HG02759 (cell line): ENCODE data around the gene C4A.
"Not testable (repeated sequence)": the region's sequence is repeated elsewhere in the genome, so short reads cannot be mapped to it uniquely, and the experiment has no call there.

Experiments
- ATAC-seq: cut with Tn5 transposase; IDR thresholded peaks from one replicate; pipeline ENCODE4 v1.9.1; 2021; ENCODE audit warnings: mild to moderate bottlenecking, moderate library complexity; ENCODE audit not compliant: unreplicated experiment

The C4A gene

DNA sequence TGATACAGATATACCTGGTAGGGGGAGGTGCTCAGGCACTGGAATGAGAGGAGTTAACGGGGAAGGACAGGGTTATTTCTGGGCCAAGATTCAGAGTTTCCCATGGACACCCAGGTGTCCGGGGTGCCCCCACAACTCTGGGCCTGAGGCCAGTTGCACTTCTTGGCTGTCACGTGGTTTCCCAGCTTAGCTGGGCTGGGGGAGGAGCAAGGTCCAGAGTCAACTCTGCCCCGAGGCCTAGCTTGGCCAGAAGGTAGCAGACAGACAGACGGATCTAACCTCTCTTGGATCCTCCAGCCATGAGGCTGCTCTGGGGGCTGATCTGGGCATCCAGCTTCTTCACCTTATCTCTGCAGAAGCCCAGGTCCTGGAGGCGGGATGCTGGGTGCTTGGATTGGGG lies 32.7 kb downstream of the C4A start, which contains the start of gene C4B:
C4B (plus strand) TSS at position 249 of the 400 bp plus-strand sequence; CDS start at position 300, 51 bp downstream.
- not testable (repeated sequence) for ATAC-seq

DNA sequence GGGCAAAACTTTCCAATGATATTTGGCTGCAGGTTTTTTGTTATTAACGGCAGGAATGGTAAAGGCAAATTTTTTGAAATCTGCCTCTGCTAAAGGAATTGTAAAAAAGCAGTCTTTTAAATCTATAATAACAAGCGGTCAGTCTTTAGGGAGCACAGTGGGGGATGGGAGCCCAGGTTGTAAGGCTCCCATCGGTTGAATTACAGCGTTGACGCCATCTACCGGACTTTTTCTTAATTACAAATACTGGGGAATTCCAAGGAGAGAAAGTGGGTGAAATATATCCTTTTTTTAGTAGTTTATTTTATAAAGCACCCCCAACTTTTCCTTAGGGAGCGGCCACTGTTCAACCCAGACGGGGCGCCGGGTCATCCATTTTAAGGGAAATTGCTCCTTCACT lies 40.2 kb downstream of the C4A start:
- ATAC-seq: not testable (repeated sequence)

DNA sequence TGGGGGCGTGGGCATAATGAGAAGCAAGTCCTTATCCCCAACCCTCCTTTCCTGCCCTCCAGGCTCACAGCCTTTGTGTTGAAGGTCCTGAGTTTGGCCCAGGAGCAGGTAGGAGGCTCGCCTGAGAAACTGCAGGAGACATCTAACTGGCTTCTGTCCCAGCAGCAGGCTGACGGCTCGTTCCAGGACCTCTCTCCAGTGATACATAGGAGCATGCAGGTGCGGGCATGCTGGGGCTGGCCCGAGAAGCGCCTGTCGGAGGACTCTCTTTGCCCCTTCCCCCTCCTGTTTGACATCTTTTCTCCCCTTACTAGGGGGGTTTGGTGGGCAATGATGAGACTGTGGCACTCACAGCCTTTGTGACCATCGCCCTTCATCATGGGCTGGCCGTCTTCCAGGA lies 46.8 kb downstream of the C4A start:
- ATAC-seq: not testable (repeated sequence)

DNA sequence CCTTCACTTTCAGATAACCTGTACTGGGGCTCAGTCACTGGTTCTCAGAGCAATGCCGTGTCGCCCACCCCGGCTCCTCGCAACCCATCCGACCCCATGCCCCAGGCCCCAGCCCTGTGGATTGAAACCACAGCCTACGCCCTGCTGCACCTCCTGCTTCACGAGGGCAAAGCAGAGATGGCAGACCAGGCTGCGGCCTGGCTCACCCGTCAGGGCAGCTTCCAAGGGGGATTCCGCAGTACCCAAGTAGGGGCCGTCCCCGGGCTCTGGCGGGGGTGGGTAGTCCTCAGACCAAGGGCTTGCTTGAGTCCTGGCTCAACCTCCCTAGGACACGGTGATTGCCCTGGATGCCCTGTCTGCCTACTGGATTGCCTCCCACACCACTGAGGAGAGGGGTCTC lies 47.7 kb downstream of the C4A start:
- not testable (repeated sequence) for ATAC-seq

DNA sequence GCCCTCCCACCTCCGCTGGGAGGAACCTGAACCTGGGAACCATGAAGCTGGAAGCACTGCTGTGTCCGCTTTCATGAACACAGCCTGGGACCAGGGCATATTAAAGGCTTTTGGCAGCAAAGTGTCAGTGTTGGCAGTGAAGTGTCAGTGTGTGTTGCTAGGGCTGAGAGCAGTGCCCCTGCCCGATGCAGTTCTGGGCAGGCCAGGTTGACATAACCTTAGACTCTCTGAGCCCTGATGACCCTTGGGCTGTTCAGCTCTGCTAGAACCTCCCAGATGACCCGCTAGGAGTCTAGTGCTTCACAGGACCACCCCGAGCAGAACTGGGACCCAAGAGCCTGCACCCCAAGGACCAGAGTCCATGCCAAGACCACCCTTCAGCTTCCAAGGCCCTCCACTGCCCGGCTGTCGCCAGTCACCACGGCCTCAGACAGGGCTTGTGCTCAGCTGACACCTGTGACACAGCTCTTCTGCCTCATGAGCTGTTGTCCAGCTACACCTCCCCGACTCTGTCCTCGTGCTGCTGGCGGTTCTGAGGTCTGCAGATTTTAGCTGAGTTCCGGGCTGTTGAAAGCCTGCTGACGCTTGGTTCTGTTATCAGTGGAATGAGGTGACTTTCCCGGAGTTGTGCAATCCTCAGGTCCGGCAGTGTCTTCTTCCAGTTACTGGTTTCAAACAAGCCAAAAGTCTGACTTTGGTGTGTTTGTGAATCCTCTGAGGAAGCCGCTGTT lies 53.6 kb downstream of the C4A start:
- not testable (repeated sequence) for ATAC-seq

DNA sequence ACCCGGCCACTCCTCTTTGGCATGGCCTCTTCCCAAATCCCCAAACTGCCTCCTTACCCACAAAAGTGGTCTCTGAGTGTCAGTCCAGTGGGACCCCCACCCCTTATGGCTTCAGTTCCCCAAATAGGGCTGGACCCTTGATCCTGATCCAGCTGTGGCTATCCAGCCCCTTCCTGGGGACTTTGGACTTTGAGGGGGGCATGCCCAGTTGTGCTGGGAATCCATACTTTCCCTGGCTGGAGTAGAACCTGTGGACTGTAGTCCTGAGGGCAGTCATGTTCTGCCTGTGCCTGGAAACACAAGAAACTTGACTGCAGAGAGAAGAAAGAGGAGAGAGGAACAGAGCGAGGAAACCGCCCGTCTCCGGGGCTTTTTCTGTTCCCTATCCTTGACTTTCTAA lies 55.3 kb downstream of the C4A start:
- ATAC-seq: not testable (repeated sequence)

DNA sequence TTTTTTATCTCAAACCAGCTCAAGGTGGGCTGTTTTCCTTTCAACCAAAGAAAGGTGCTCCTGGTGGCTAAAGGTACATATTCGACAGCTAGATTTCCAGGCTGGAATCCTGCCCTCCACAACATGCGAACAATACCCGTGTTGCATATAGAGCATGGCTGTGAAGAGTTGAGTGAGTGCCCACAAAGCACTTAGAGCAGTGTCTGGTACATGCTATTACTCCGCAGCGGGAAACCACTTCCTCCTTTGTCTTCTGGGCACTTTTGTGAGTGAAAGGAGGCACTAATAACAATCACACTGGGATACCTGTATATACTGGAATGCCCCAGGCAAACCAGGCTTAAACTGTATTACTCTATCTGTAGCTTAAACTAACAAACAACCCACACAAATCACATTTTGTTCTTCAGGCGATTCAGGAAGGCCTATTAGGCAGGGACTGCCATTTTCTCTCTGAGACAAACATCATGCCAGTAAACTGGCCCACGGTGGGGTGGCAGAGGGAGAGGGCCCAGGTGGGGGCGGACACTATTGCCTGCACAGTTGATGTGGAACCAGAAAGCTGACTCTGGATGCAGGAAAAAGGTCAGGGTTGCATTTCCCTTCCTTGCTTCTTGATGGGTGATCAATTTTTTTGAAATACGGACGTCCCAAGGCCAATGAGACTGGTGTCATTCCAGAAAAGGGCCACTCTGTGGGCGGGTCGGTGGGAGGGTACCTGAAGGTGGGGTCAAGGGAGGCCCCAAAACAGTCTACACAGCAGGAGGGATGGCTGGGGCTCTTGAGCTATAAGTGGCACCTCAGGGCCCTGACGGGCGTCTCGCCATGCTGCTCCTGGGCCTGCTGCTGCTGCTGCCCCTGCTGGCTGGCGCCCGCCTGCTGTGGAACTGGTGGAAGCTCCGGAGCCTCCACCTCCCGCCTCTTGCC lies 56.0 kb downstream of the C4A start, which contains the start of gene CYP21A2:
CYP21A2 (plus strand) TSS at position 818 of the 927 bp plus-strand sequence; CDS start at position 826, 8 bp downstream.
- ATAC-seq: not testable (repeated sequence)

DNA sequence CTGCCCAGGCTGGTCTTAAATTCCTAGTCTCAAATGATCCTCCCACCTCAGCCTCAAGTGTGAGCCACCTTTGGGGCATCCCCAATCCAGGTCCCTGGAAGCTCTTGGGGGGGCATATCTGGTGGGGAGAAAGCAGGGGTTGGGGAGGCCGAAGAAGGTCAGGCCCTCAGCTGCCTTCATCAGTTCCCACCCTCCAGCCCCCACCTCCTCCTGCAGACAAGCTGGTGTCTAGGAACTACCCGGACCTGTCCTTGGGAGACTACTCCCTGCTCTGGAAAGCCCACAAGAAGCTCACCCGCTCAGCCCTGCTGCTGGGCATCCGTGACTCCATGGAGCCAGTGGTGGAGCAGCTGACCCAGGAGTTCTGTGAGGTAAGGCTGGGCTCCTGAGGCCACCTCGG lies 57.0 kb downstream of the C4A start:
- not testable (repeated sequence) for ATAC-seq

DNA sequence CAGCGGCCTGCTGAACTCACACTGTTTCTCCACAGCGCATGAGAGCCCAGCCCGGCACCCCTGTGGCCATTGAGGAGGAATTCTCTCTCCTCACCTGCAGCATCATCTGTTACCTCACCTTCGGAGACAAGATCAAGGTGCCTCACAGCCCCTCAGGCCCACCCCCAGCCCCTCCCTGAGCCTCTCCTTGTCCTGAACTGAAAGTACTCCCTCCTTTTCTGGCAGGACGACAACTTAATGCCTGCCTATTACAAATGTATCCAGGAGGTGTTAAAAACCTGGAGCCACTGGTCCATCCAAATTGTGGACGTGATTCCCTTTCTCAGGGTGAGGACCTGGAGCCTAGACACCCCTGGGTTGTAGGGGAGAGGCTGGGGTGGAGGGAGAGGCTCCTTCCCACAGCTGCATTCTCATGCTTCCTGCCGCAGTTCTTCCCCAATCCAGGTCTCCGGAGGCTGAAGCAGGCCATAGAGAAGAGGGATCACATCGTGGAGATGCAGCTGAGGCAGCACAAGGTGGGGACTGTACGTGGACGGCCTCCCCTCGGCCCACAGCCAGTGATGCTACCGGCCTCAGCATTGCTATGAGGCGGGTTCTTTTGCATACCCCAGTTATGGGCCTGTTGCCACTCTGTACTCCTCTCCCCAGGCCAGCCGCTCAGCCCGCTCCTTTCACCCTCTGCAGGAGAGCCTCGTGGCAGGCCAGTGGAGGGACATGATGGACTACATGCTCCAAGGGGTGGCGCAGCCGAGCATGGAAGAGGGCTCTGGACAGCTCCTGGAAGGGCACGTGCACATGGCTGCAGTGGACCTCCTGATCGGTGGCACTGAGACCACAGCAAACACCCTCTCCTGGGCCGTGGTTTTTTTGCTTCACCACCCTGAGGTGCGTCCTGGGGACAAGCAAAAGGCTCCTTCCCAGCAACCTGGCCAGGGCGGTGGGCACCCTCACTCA lies 57.7 kb downstream of the C4A start:
- not testable (repeated sequence) for ATAC-seq

DNA sequence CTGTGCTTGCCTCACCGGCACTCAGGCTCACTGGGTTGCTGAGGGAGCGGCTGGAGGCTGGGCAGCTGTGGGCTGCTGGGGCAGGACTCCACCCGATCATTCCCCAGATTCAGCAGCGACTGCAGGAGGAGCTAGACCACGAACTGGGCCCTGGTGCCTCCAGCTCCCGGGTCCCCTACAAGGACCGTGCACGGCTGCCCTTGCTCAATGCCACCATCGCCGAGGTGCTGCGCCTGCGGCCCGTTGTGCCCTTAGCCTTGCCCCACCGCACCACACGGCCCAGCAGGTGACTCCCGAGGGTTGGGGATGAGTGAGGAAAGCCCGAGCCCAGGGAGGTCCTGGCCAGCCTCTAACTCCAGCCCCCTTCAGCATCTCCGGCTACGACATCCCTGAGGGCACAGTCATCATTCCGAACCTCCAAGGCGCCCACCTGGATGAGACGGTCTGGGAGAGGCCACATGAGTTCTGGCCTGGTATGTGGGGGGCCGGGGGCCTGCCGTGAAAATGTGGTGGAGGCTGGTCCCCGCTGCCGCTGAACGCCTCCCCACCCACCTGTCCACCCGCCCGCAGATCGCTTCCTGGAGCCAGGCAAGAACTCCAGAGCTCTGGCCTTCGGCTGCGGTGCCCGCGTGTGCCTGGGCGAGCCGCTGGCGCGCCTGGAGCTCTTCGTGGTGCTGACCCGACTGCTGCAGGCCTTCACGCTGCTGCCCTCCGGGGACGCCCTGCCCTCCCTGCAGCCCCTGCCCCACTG lies 58.6 kb downstream of the C4A start:
- ATAC-seq: not testable (repeated sequence)

DNA sequence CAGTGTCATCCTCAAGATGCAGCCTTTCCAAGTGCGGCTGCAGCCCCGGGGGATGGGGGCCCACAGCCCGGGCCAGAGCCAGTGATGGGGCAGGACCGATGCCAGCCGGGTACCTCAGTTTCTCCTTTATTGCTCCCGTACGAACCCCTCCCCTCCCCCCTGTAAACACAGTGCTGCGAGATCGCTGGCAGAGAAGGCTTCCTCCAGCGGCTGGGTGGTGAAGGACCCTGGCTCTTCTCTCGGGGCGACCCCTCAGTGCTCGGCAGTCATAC lies 59.1 kb downstream of the C4A start:
- ATAC-seq: not testable (repeated sequence)

DNA sequence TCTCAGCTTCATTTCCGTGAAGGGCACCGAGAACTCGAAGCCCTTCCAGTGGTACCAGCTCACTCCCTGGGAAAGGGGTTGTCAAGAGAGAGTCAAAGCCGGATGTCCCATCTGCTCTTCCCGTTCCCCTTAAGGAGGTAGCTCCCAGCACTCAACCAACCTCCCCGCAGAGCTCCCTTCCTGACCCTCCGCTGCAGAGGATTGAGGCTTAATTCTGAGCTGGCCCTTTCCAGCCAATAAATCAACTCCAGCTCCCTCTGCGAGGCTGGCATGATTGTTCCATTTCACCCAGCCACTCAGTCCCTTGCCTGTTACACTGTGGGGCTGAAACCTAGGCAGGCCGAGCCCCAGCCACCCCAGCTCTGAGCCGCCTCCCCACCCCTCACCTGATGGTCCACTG lies 59.5 kb downstream of the C4A start:
- not testable (repeated sequence) for ATAC-seq

DNA sequence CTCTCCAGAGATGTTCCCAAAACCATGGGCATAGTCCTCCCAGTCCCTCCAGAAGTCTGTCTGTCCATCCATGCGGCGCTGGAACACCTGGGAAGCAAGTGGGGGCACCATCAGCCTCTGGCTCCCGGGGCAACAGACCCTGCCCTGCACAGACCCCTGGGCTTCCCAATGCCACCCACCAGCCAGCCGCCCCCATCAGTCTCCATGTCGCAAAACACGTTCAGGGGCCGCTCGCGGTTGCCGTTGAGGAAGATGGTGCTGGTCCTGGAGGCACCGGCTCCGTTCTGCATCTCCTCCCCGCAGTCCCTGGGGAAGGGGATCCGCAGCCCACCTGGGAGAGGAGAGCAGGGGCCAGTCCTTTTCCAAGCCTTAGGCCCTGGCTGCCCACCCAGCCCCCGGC lies 60.4 kb downstream of the C4A start:
- not testable (repeated sequence) for ATAC-seq

DNA sequence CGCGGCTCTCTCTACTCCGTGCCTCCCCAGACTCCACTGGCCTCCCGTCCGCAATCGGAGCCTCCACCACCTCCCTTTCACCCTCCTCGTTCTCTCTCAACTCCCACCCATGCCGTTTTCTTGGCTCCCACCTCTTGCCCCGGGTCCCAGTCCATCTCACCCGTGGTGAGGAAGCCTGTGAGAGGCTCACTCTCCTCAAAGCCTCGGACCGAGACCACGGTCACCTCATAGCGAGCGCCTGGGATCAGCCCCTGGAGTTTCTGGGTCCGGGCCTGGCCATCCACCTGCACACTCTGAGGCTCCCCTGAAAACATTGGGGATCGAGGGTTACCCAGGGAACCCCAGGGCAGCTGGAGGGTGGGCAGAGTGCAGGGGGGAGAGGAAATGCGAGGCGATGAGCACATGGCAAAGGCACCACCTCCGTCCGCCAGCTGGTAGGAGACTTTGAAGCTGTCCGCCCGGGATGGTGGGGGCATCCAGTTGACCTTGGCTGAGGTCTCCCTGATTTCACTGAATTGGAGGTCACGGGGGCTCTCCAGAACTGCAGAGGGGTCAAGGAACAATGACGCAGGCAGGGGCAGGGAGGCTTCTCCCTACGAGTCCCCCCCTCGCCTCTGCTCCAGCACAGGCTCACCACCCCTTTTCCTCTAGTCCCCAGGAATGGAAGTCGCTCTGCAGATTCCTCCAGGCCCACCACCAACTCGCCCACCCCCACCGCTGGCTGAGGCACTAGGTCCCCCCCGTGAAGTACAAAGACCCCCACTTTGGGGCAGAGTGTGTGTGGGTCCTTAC lies 61.9 kb downstream of the C4A start:
- ATAC-seq: not testable (repeated sequence)

DNA sequence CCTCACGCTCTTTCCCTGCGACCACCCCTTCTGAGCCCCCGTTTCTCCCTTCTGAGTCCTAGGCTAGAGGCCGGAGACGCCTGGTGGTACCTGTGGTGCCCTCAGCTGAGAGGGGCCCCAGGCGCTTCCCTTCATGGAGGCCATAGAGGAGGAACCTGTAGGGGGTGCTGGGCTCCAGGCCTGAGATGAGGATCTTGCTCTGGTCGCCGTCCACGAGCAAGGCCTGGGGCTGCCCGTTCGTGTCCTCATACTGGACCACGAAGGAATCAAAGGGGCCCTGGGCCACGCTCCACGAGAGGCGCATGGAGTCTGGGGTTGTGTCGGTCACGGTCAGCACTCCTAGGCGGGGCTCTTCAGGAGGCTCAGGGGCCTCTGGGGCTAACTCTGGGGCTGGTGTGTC lies 63.1 kb downstream of the C4A start:
- ATAC-seq: not testable (repeated sequence)

DNA sequence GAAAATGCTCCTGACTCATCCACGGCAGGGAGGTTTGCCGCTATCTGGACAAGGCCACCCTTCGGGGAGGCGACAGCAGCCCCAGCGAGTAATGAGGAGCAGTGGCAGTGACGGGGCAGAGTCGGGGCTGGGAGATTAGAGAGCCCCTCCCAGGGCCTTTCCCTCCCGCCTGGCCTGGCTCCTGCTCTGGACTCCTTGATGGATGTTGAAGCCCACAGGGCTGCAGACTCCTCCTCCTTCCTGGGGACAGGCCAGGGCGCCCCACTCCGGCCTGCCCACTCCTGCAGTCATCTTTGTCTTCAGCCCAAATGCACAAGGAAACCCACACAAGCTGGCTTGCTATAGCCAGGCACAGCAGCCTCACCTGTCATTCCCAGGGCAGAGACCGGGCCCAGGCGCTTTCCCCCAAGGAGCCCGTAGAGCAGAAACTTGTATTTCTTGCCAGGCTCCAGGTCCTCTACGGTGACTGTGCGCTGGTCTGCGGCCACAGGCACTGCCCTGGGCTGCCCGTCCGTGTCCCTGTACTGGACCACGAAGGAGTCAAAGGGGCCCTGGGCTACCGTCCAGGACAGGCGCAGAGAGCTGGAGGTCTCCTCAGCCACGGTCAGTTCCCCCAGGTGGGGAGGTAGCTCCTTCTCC lies 64.1 kb downstream of the C4A start:
- no peak for ATAC-seq

DNA sequence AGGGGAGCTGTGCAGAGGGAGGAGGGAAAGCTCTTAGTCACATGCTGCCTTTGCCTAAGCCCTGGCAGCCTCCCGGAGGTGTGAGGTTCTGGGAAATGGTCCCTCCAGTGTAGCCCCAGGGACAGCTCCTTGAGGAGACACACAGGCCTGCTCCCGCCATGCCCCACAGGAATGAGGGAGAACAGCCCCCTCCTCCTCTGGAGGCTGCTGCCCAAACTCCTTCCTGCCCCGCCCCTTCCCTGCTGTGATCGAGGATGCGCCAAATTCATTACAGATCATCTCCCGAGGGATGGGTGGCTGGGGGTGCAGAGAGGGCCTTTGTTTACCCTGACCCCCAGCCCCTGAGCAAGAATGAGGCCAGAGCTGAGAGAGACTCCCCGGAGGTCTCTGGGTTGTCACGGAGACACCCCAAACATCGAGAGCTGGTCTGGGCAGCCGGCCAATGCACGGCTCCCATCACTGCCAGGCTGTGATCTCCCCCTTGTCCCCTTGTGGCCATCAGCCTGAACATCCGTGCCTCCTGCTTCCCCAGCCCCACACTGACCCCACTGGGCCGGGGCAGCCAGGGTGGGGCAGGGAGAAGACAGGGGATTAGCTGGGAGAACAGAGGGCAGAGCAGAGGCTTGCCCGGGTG lies 64.7 kb downstream of the C4A start:
- no peak for ATAC-seq

DNA sequence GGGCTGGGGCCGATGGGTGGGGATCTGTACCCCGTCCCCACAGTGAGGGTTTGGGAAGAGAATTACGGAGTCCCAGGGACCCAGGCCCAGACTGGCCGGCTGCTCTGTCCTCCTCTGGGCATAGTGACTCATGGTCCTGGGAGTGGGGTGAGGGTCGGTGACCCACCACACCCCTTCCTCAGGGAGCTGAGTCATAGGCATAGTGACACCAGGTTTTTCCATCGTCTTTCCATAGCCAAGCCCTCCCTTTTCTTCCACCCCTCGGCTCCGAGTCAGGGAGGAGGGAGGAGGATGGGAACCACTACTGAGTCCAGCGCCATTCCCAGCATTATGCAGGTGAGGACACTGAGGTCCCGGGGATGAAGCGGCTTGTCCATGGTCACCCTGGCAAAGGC lies 65.2 kb downstream of the C4A start:
- no peak for ATAC-seq
